ENCODE results near the gene ABCB8. TPM values are rescaled to one million over a fixed set of nuclear protein-coding genes. Genes with fewer than 3 reads are reported as not detected.

Gene ABCB8
- total and polyA plus RNA-seq, 12 donors = 16.7 to 42.2 (median 24.6) TPM

- TF ChIP-seq CTCF (IDR thresholded peaks at IDR 0.05) = peak in 1 of 9 donors; percentile 36
- H3K27me3 ChIP-seq = no peaks in the 10 kb centered on the region
- peak overlapping the region; percentile 94 to 98 (median 97) for H3K27ac ChIP-seq
- H3K4me1 ChIP-seq = peaks cover 34 to 63% (median 55%) of the 10 kb centered on the region in 9 donors
- ATAC-seq (no peak), DNase-seq (no peak)
- H3K9me3 ChIP-seq = no peaks in the 10 kb centered on the region
- H3K36me3 ChIP-seq = peaks cover 0 to 20% (median 8%) of the 10 kb centered on the region in 9 donors
- intact Hi-C loops (cut with DNase I) = loop anchor here in 1 of 10 donors (1.0 kb wide), 1 partner anchor 51 kb away; no protein-coding TSS in a partner anchor
- WGBS, 2 donors = 2 to 3% methylated on average over 15 to 17 of the region's 17 CpGs
- peak overlapping the region; percentile 70 to 95 (median 88) for H3K4me3 ChIP-seq
Measured at GRCh38 chr7:151060113-151060415, 31.8 kb downstream of the ABCB8 start.

- intact Hi-C loops (cut with DNase I) = loop anchor here in 1 of 10 donors (1.0 kb wide), 1 partner anchor 51 kb away; no protein-coding TSS in a partner anchor
- DNase-seq (no peak), ATAC-seq (peak in 3 of 8 donors; percentile 2 to 10 (median 7))
- H3K27me3 ChIP-seq = no peaks in the 10 kb centered on the region
- 5 to 14% methylated on average over 19 to 21 of the region's 21 CpGs for WGBS, 2 donors
- H3K27ac ChIP-seq = peak overlapping the region in 9 of 10 donors; percentile 94 to 98 (median 97)
- peaks cover 0 to 25% (median 8%) of the 10 kb centered on the region in 9 donors for H3K36me3 ChIP-seq
- peaks cover 34 to 66% (median 55%) of the 10 kb centered on the region in 9 donors for H3K4me1 ChIP-seq
- peak overlapping the region; percentile 70 to 95 (median 88) for H3K4me3 ChIP-seq
- no peaks in the 10 kb centered on the region for H3K9me3 ChIP-seq
- no peak for TF ChIP-seq CTCF (IDR thresholded peaks at IDR 0.05)
Measured at GRCh38 chr7:151060416-151061212, 32.4 kb downstream of the ABCB8 start.

- peaks cover 34 to 66% (median 55%) of the 10 kb centered on the region in 9 donors for H3K4me1 ChIP-seq
Measured at GRCh38 chr7:151061213-151062110, 33.2 kb downstream of the ABCB8 start.

More at GRCh38 chr7:151061213-151062110, 33.2 kb downstream of the ABCB8 start:
- ATAC-seq = no peak
- WGBS, 2 donors = 51 to 62% methylated on average over 33 of the region's 33 CpGs
- no peak for DNase-seq
- intact Hi-C loops (cut with DNase I) = loop anchor here in 1 of 10 donors (2.0 kb wide), 1 partner anchor 17 kb away; no protein-coding TSS in a partner anchor
- Histone ChIP-seq H3K9me3 (no peaks in the 10 kb centered on the region), H3K36me3 (peaks cover 0 to 34% (median 13%) of the 10 kb centered on the region in 9 donors), H3K27me3 (no peaks in the 10 kb centered on the region), H3K4me3 (peak overlapping the region in 7 of 10 donors; percentile 23 to 95 (median 91)), H3K27ac (peak overlapping the region in 5 of 10 donors; percentile 59 to 98 (median 97))
- no peak for TF ChIP-seq CTCF (IDR thresholded peaks at IDR 0.05)
